ENCODE data around the gene PLCXD3. TPM values are rescaled to one million over a fixed set of nuclear protein-coding genes. Genes with fewer than 3 reads are reported as not detected.
A peak's percentile ranks its signal among the peaks of the same experiment; 100 is the strongest.

Gene PLCXD3
- total RNA-seq, 4 donors from 2014 or later = 1.3 to 10.9 (median 2.5) TPM

DNA sequence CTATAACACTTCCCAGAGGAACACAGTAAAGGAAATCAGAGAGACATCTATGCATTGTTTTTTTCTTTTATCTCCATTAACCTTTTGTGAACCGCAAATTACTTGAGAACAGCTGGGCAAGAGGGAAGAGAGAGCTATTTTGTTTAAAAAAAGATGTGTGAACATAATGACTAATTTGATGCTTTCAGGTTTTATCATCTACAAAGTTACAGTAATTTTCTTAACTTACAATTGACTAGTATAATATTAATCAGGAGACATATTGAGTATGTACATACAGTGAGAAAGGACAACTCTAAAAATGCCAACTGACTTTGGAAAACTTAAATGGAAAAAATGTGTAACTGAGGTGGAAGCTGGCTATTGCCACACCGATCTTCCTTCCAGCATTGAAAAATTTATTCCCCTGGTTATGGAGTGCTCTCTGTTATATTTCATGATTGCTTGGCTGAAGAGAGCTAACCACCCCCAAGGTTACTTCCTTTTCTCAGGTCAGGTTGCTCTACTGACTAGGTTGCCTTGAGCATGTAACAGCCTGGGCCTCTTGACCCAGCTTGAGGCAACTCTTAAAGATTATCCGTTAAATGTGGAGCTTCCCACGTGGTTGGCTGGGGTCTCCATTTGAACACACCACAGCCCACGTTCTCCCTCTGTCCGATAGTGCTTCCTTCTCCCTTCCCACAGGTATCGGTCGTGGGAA, 234.4 kb downstream of the PLCXD3 start:
- Histone ChIP-seq H3K27ac (no peak overlapping the region), H3K27me3 (no peaks in the 10 kb centered on the region), H3K36me3 (no peaks in the 10 kb centered on the region), H3K9me3 (no peaks in the 10 kb centered on the region), H3K4me1 (peaks cover 0 to 3% of the 10 kb centered on the region in 2 donors), H3K4me3 (replicated peaks in 1 of 3) (no peak overlapping the region)
- no peak for TF ChIP-seq POLR2A (IDR thresholded peaks at IDR 0.05)
- TF ChIP-seq, protein P1, sequence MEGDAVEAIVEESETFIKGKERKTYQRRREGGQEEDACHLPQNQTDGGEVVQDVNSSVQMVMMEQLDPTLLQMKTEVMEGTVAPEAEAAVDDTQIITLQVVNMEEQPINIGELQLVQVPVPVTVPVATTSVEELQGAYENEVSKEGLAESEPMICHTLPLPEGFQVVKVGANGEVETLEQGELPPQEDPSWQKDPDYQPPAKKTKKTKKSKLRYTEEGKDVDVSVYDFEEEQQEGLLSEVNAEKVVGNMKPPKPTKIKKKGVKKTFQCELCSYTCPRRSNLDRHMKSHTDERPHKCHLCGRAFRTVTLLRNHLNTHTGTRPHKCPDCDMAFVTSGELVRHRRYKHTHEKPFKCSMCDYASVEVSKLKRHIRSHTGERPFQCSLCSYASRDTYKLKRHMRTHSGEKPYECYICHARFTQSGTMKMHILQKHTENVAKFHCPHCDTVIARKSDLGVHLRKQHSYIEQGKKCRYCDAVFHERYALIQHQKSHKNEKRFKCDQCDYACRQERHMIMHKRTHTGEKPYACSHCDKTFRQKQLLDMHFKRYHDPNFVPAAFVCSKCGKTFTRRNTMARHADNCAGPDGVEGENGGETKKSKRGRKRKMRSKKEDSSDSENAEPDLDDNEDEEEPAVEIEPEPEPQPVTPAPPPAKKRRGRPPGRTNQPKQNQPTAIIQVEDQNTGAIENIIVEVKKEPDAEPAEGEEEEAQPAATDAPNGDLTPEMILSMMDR (IDR thresholded peaks at IDR 0.05) = no peak
- DNase-seq = no peak
- WGBS, 2 donors = 83 to 85% methylated on average over 8 of the region's 8 CpGs
- intact Hi-C loops (cut with DNase I) = no loop called here

DNA sequence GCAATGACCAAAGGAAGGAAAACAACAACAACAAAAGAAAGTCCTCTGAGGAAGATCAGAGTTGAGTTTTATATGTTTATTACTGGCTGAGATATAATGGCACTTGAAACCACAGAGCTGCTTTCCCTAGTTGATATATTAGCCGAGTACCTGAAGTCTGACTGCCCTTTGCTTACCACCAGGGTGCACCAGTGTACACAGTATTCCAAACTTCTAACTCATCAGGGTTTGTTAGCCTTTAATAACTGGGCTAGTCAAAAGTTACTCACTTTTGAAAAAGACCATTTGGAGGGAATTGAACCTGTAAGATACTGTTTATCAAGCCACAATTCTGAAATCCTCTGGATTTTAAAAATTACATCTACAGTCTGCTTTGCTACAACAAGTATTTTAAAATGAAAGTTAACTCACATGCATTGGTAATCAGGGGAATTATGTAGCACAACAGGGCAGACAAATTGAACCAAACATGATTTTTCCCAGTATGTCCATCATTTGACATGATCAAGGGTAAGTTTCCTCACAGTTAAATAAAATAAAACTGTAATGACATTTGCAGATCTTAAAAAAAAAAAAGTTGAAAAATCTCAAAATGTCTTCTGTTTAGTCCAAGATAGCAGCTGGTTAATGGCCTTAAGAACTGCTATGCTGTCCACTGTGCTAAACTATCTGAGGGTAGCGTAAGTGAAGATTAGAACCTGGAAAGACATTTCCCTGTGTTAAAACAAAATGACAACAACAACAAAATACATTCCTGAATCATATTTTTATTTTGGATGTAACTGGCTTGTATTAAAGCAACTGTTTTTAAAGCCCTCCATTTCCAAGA, 239.8 kb downstream of the PLCXD3 start:
- Histone ChIP-seq H3K27ac (no peak overlapping the region), H3K4me1 (no peaks in the 10 kb centered on the region), H3K9me3 (no peaks in the 10 kb centered on the region), H3K36me3 (no peaks in the 10 kb centered on the region), H3K4me3 (replicated peaks in 1 of 3) (no peak overlapping the region), H3K27me3 (no peaks in the 10 kb centered on the region)
- intact Hi-C loops (cut with DNase I) = no loop called here
- WGBS, 2 donors = 46 to 48% methylated on average over 2 of the region's 2 CpGs
- peak; percentile 6 to 22 for DNase-seq
- TF ChIP-seq POLR2A (IDR thresholded peaks at IDR 0.05) = no peak
- TF ChIP-seq, protein P1 (IDR thresholded peaks at IDR 0.05) = peak in 5 of 6 experiments; percentile 14 to 64 (median 53)

DNA sequence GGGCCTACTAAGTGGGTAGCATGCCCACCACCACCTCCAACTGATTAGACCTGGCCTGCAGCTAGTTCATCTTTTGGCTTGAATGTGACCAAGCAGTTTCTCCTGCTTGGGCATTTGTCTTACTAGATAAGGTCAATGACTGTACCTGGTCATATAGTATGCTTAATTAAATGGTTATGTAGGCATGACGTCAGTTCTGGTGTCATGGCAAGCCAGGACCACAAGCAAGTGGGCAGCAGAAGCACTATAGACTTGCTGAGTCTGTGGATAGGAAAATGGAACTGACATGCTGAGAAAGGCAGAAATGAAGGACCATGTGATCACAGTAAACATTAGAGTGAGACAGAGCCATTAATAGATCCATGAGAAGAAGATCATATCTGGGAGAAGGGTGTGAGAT, 241.5 kb downstream of the PLCXD3 start:
- Histone ChIP-seq H3K36me3 (no peaks in the 10 kb centered on the region), H3K4me3 (replicated peaks in 1 of 3) (no peak overlapping the region), H3K4me1 (no peaks in the 10 kb centered on the region), H3K27ac (no peak overlapping the region), H3K9me3 (no peaks in the 10 kb centered on the region), H3K27me3 (no peaks in the 10 kb centered on the region)
- DNase-seq = no peak
- TF ChIP-seq, protein P1 (IDR thresholded peaks at IDR 0.05) = no peak
- no peak for TF ChIP-seq POLR2A (IDR thresholded peaks at IDR 0.05)
- WGBS, 2 donors = 89 to 95% methylated on average over 1 of the region's 1 CpG
- intact Hi-C loops (cut with DNase I) = no loop called here

DNA sequence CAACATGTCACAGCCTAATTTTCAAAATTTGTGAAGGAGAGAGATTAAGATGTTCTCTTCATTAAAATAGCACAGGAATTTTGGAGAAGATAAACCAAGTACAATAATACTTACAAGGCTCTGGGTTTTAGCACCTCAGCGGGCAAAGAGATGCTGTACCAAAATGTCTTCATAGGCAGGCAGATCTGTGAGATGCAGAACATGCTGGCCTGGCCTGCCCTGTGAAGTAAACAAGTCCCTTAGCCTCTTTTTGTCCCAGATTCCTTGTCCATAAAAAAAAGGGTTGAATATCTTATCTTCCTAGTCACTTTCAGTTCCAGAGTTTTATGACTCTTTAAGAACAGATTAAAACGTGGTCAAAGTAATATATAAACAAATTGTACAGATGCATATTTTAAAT, 244.0 kb downstream of the PLCXD3 start:
- no peak overlapping the region for H3K4me3 ChIP-seq (replicated peaks in 1 of 3)
- H3K27ac ChIP-seq = no peak overlapping the region
- DNase-seq = no peak
- no peaks in the 10 kb centered on the region for H3K36me3 ChIP-seq
- intact Hi-C loops (cut with DNase I) = no loop called here
- 82 to 87% methylated on average over 2 of the region's 2 CpGs for WGBS, 2 donors
- H3K27me3 ChIP-seq = no peaks in the 10 kb centered on the region
- no peak for TF ChIP-seq POLR2A (IDR thresholded peaks at IDR 0.05)
- TF ChIP-seq, protein P1 (IDR thresholded peaks at IDR 0.05) = no peak
- no peaks in the 10 kb centered on the region for H3K9me3 ChIP-seq
- no peaks in the 10 kb centered on the region for H3K4me1 ChIP-seq

DNA sequence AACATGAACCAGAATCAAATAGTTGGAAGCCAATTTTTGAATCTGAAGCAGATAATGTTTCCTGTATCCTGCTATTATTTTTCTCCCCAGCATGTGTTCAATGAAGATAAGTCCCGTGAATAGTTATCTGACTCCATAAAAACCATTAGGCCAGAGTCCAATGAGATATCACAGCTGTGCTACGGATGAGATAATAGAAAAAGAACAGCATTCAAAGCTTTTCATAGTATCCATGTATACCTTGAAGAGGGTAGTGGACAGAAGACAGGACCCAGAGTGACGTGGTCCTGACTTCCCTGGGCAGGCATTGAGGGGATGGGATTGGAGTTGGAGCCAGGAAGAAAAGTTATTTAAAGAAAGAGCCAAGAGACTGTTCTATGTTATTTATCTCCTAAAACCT, 246.4 kb downstream of the PLCXD3 start:
- no peak overlapping the region for H3K4me3 ChIP-seq (replicated peaks in 1 of 3)
- H3K36me3 ChIP-seq = no peaks in the 10 kb centered on the region
- TF ChIP-seq, protein P1 (IDR thresholded peaks at IDR 0.05) = no peak
- TF ChIP-seq POLR2A (IDR thresholded peaks at IDR 0.05) = no peak
- WGBS, 2 donors = 59 to 63% methylated on average over 3 of the region's 3 CpGs
- intact Hi-C loops (cut with DNase I) = no loop called here
- no peak for DNase-seq
- H3K9me3 ChIP-seq = no peaks in the 10 kb centered on the region
- H3K27ac ChIP-seq = peak overlapping the region in 1 of 3 donors; percentile 39
- H3K4me1 ChIP-seq = no peaks in the 10 kb centered on the region
- H3K27me3 ChIP-seq = no peaks in the 10 kb centered on the region
